Measurements from ENCODE around the gene LZTS2. TPM values are rescaled to one million over a fixed set of nuclear protein-coding genes. Genes with fewer than 3 reads are reported as not detected.

The LZTS2 gene
- total and polyA plus RNA-seq, 2 experiments from 2014 or later: 73.6 to 90.7 TPM

DNA sequence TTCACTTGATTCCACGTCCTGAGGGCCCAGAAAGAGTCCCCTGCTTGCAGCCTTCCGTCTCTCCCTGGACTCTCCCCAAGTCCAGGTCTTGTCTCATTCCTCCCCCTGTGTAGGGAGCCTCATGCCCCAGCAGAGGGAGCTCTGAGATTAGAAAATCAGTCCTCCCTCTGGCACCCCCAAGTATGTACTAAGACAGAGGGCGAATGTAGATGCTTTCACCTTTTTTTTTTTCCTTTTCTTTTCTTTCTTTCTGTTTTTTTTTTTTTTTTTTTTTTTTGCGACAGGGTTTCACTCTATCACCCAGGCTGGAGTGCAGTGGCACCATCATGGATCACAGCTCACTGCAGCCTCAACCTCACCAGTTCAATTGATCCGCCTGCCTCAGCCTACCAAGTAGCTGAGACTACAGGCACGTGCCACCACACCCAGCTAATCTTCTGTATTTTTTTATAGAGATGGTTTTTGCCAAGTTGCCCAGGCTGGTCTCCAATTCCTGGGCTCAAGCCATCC lies 41.7 kb downstream of the LZTS2 start:
- peak; percentile 92 for DNase-seq (ENCODE audit: low spot score)
- Histone ChIP-seq H3K27ac (peak overlapping the region; percentile 89), H4K20me1 (ENCODE audit: insufficient read depth, poor library complexity, severe bottlenecking) (no peaks in the 10 kb centered on the region), H2AFZ (no peak overlapping the region), H3K4me1 (ENCODE audit: insufficient read depth) (peaks cover 14% of the 10 kb centered on the region), H3K79me2 (no peaks in the 10 kb centered on the region), H3K4me2 (no peak overlapping the region), H3K27me3 (peaks cover 3% of the 10 kb centered on the region), H3K36me3 (replicated peaks; ENCODE audit: insufficient read depth, low read depth) (no peaks in the 10 kb centered on the region), H3K4me3 (no peak overlapping the region), H3K9me2 (replicated peaks; ENCODE audit: insufficient read depth) (no peaks in the 10 kb centered on the region), H3K9me3 (ENCODE audit: low read depth) (no peaks in the 10 kb centered on the region)
- no peak for TF ChIP-seq EZH2 (IDR thresholded peaks at IDR 0.05; ENCODE audit: borderline replicate concordance)
- TF ChIP-seq, protein P1, sequence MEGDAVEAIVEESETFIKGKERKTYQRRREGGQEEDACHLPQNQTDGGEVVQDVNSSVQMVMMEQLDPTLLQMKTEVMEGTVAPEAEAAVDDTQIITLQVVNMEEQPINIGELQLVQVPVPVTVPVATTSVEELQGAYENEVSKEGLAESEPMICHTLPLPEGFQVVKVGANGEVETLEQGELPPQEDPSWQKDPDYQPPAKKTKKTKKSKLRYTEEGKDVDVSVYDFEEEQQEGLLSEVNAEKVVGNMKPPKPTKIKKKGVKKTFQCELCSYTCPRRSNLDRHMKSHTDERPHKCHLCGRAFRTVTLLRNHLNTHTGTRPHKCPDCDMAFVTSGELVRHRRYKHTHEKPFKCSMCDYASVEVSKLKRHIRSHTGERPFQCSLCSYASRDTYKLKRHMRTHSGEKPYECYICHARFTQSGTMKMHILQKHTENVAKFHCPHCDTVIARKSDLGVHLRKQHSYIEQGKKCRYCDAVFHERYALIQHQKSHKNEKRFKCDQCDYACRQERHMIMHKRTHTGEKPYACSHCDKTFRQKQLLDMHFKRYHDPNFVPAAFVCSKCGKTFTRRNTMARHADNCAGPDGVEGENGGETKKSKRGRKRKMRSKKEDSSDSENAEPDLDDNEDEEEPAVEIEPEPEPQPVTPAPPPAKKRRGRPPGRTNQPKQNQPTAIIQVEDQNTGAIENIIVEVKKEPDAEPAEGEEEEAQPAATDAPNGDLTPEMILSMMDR (IDR thresholded peaks at IDR 0.05; ENCODE audit: poor library complexity): peak; percentile 88
- no peak for TF ChIP-seq EZH2phosphoT487 (IDR thresholded peaks at IDR 0.05; ENCODE audit: low read depth, severe bottlenecking, unreplicated experiment)
- WGBS (ENCODE audit: low lambda C conversion rate, missing lambda C conversion rate): 44% methylated on average over 5 of the region's 6 CpGs

DNA sequence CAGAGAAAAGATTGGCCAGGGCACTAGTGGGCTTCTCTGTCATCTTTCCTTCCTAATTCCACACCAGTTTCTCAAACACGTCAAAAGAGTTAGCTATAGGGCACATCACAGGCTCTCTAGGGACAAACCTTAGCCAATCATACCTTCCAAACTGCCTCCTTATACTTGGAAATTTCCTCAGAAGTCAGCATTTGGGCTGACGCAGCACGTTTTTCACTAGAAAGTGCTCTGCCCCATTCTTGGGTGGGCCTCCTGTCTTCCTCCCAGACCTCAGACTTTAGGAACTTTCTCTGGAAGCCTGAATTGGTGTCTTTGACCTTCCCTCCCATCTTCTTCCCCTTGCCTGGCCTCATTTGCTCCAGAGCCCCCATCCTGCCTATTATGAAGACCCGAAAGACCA lies 42.5 kb downstream of the LZTS2 start:
- Histone ChIP-seq H3K27me3 (peaks cover 11% of the 10 kb centered on the region), H3K27ac (peak overlapping the region; percentile 89), H3K9me3 (ENCODE audit: low read depth) (no peaks in the 10 kb centered on the region), H3K4me3 (no peak overlapping the region), H3K4me2 (peak overlapping the region; percentile 76), H4K20me1 (ENCODE audit: insufficient read depth, poor library complexity, severe bottlenecking) (no peaks in the 10 kb centered on the region), H2AFZ (no peak overlapping the region), H3K9me2 (replicated peaks; ENCODE audit: insufficient read depth) (no peaks in the 10 kb centered on the region), H3K36me3 (replicated peaks; ENCODE audit: insufficient read depth, low read depth) (no peaks in the 10 kb centered on the region), H3K4me1 (ENCODE audit: insufficient read depth) (peaks cover 14% of the 10 kb centered on the region), H3K79me2 (no peaks in the 10 kb centered on the region)
- TF ChIP-seq, protein P1 (IDR thresholded peaks at IDR 0.05; ENCODE audit: poor library complexity): no peak
- no peak for TF ChIP-seq EZH2 (IDR thresholded peaks at IDR 0.05; ENCODE audit: borderline replicate concordance)
- no peak for TF ChIP-seq EZH2phosphoT487 (IDR thresholded peaks at IDR 0.05; ENCODE audit: low read depth, severe bottlenecking, unreplicated experiment)
- WGBS (ENCODE audit: low lambda C conversion rate, missing lambda C conversion rate): 85% methylated on average over 4 of the region's 4 CpGs
- no peak for DNase-seq (ENCODE audit: low spot score)

- H3K27me3 ChIP-seq: peaks cover 18% of the 10 kb centered on the region
- no peaks in the 10 kb centered on the region for H3K36me3 ChIP-seq (replicated peaks; ENCODE audit: insufficient read depth, low read depth)
- no peaks in the 10 kb centered on the region for H4K20me1 ChIP-seq (ENCODE audit: insufficient read depth, poor library complexity, severe bottlenecking)
- H3K4me1 ChIP-seq (ENCODE audit: insufficient read depth): peaks cover 14% of the 10 kb centered on the region
- TF ChIP-seq EZH2 (IDR thresholded peaks at IDR 0.05; ENCODE audit: borderline replicate concordance) (no peak), EZH2phosphoT487 (IDR thresholded peaks at IDR 0.05; ENCODE audit: low read depth, severe bottlenecking, unreplicated experiment) (no peak)
- TF ChIP-seq, protein P1 (IDR thresholded peaks at IDR 0.05; ENCODE audit: poor library complexity): no peak
- no peaks in the 10 kb centered on the region for H3K9me3 ChIP-seq (ENCODE audit: low read depth)
- H3K4me2 ChIP-seq: peak overlapping the region; percentile 76
- no peaks in the 10 kb centered on the region for H3K9me2 ChIP-seq (replicated peaks; ENCODE audit: insufficient read depth)
- peak; percentile 98 for DNase-seq (ENCODE audit: low spot score)
- H3K27ac ChIP-seq: peak overlapping the region; percentile 89
- H3K79me2 ChIP-seq: no peaks in the 10 kb centered on the region
- H3K4me3 ChIP-seq: peak overlapping the region; percentile 5
- H2AFZ ChIP-seq: peak overlapping the region; percentile 55
- 4% methylated on average over 40 of the region's 40 CpGs for WGBS (ENCODE audit: low lambda C conversion rate, missing lambda C conversion rate)
Observed at GRCh38 chr10:101042667-101043362, 43.2 kb downstream of the LZTS2 start.

All from hepatocyte (in vitro differentiated cells).